ENCODE measurements around the gene COX19. TPM values are rescaled to one million over a fixed set of nuclear protein-coding genes. Genes with fewer than 3 reads are reported as not detected.

Gene COX19
- total RNA-seq, 4 donors from 2014 or later = 6.3 to 13.3 (median 9.7) TPM

GRCh38 chr7:923108-924041 is 52.0 kb downstream of the COX19 start:
- no peaks in the 10 kb centered on the region for H3K27me3 ChIP-seq
- peaks cover 0 to 38% (median 11%) of the 10 kb centered on the region in 4 donors for H3K36me3 ChIP-seq
- peak; percentile 94 for DNase-seq (ENCODE audit: extremely low spot score)
- H3K9me3 ChIP-seq = no peaks in the 10 kb centered on the region
- H3K4me3 ChIP-seq = peak overlapping the region; percentile 10 to 20 (median 18)
- intact Hi-C loops (cut with DNase I) = no loop called here
- peaks cover 13 to 61% (median 48%) of the 10 kb centered on the region in 4 donors for H3K4me1 ChIP-seq
- WGBS = 57% methylated on average over 28 of the region's 40 CpGs
- TF ChIP-seq EP300 (IDR thresholded peaks at IDR 0.05) (no peak), POLR2A (IDR thresholded peaks at IDR 0.05; ENCODE audit: low read depth) (no peak), POLR2AphosphoS5 (IDR thresholded peaks at IDR 0.05) (peak; percentile 23 to 46)
- peak overlapping the region; percentile 39 to 63 (median 50) for H3K27ac ChIP-seq (replicated peaks in 1 of 4)

GRCh38 chr7:922334-923107 is 52.8 kb downstream of the COX19 start:
- no peak for DNase-seq (ENCODE audit: extremely low spot score)
- Histone ChIP-seq H3K36me3 (peaks cover 0 to 42% (median 11%) of the 10 kb centered on the region in 4 donors), H3K27ac (replicated peaks in 1 of 4) (peak overlapping the region in 3 of 4 donors; percentile 44 to 63 (median 57)), H3K4me3 (peak overlapping the region; percentile 10 to 20 (median 18)), H3K4me1 (peaks cover 13 to 54% (median 46%) of the 10 kb centered on the region in 4 donors), H3K27me3 (no peaks in the 10 kb centered on the region), H3K9me3 (no peaks in the 10 kb centered on the region)
- TF ChIP-seq EP300 (IDR thresholded peaks at IDR 0.05) (no peak), POLR2AphosphoS5 (IDR thresholded peaks at IDR 0.05) (no peak), CTCF (IDR thresholded peaks at IDR 0.05) (no peak)
- WGBS = 64% methylated on average over 19 of the region's 29 CpGs
- intact Hi-C loops (cut with DNase I) = no loop called here

- TF ChIP-seq POLR2AphosphoS5 (IDR thresholded peaks at IDR 0.05) (no peak), POLR2A (IDR thresholded peaks at IDR 0.05; ENCODE audit: low read depth) (no peak), CTCF (IDR thresholded peaks at IDR 0.05) (no peak), EP300 (IDR thresholded peaks at IDR 0.05) (no peak)
- 70% methylated on average over 8 of the region's 36 CpGs for WGBS
Measured at GRCh38 chr7:921581-922333, 53.6 kb downstream of the COX19 start.

GRCh38 chr7:921071-921461 is 54.3 kb downstream of the COX19 start:
- TF ChIP-seq CTCF (IDR thresholded peaks at IDR 0.05) = no peak
- TF ChIP-seq POLR2A (IDR thresholded peaks at IDR 0.05; ENCODE audit: low read depth) = no peak
- no peak for TF ChIP-seq POLR2AphosphoS5 (IDR thresholded peaks at IDR 0.05)
- no peak for TF ChIP-seq EP300 (IDR thresholded peaks at IDR 0.05)
- intact Hi-C loops (cut with DNase I) = no loop called here
- DNase-seq (ENCODE audit: extremely low spot score) = no peak
- H3K36me3 ChIP-seq = peaks cover 0 to 34% (median 11%) of the 10 kb centered on the region in 4 donors
- no peak overlapping the region for H3K27ac ChIP-seq (replicated peaks in 1 of 4)
- 93% methylated on average over 15 of the region's 15 CpGs for WGBS
- H3K4me3 ChIP-seq = no peak overlapping the region
- no peaks in the 10 kb centered on the region for H3K9me3 ChIP-seq
- H3K27me3 ChIP-seq = no peaks in the 10 kb centered on the region
- peaks cover 18 to 52% (median 45%) of the 10 kb centered on the region in 4 donors for H3K4me1 ChIP-seq

More at GRCh38 chr7:921581-922333, 53.6 kb downstream of the COX19 start:
- Histone ChIP-seq H3K36me3 (peaks cover 0 to 39% (median 11%) of the 10 kb centered on the region in 4 donors), H3K9me3 (no peaks in the 10 kb centered on the region), H3K27ac (replicated peaks in 1 of 4) (no peak overlapping the region), H3K4me3 (peak overlapping the region in 1 of 4 donors; percentile 7), H3K27me3 (no peaks in the 10 kb centered on the region), H3K4me1 (peaks cover 13 to 52% (median 45%) of the 10 kb centered on the region in 4 donors)
- no peak for DNase-seq (ENCODE audit: extremely low spot score)
- intact Hi-C loops (cut with DNase I) = no loop called here
